IgD-negative memory B cell (primary cell): ENCODE measurements around the gene SPAG6. TPM values are rescaled to one million over a fixed set of nuclear protein-coding genes. Genes with fewer than 3 reads are reported as not detected.

Source experiments
- H3K27ac Mint-ChIP-seq, 3 donors: one replicate each; pipeline ENCODE4 v1.8.0; 2020 to 2022; ENCODE audit warnings: mild to moderate bottlenecking in 3 of 3, mixed read lengths in 3 of 3, moderate library complexity in 1 of 3
- H3K27me3 Mint-ChIP-seq: one replicate; pipeline ENCODE4 v1.8.0; 2021; ENCODE audit warnings: mixed read lengths
- H3K36me3 Mint-ChIP-seq: one replicate; pipeline ENCODE4 v1.8.0; 2020; ENCODE audit warnings: mild to moderate bottlenecking, mixed read lengths
- H3K4me1 Mint-ChIP-seq, 3 donors: one replicate each; pipeline ENCODE4 v1.8.0; 2020 to 2022; ENCODE audit warnings: mixed read lengths in 3 of 3, mild to moderate bottlenecking in 1 of 3
- H3K4me3 Mint-ChIP-seq, 4 donors: one replicate each; pipeline ENCODE4 v1.8.0; 2020 to 2022; ENCODE audit warnings: mild to moderate bottlenecking in 4 of 4, mixed read lengths in 4 of 4, moderate library complexity in 3 of 4
- H3K9me3 Mint-ChIP-seq, 3 donors: one replicate each; pipeline ENCODE4 v1.8.0; 2020 to 2021; ENCODE audit warnings: mixed read lengths in 3 of 3, mild to moderate bottlenecking in 1 of 3
- polyA plus RNA-seq: library from polyadenylated mRNA; unstranded; fragments of 300-500 nt; fragmentation: Illumina TruSeq; gene quantifications from one replicate; pipeline ENCODE4 v1.2.3, GENCODE V29; 2021

Gene SPAG6
- polyA plus RNA-seq, 1 donor from 2014 or later, result not detected

DNA sequence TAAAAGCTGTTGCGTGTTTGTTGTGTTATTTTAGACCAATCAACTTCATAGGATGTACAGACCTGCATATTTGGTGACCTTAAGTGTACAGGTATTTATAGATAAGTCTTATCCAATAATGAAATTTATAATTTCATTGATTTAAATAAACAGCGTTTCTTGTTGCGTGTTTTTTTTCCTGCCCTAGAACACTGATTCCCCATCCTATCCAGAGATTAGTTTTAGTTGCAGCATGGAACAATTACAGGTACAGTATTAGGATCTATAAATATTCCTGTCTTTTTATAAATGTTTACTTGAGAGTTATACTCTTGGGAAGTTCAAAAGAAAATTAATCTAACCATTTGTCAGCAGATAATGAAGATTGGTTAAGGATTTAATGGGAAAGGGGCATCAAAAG lies 26.5 kb upstream of the SPAG6 start:
- Mint-ChIP-seq H3K36me3 (no peaks in the 10 kb centered on the region), H3K4me3 (peak overlapping the region in 3 of 4 donors; percentile 74 to 95 (median 89)), H3K9me3 (no peaks in the 10 kb centered on the region), H3K27ac (peak overlapping the region in 2 of 3 donors; percentile 23 to 93), H3K27me3 (peaks cover 8% of the 10 kb centered on the region), H3K4me1 (peaks cover 21 to 42% (median 40%) of the 10 kb centered on the region in 3 donors)

DNA sequence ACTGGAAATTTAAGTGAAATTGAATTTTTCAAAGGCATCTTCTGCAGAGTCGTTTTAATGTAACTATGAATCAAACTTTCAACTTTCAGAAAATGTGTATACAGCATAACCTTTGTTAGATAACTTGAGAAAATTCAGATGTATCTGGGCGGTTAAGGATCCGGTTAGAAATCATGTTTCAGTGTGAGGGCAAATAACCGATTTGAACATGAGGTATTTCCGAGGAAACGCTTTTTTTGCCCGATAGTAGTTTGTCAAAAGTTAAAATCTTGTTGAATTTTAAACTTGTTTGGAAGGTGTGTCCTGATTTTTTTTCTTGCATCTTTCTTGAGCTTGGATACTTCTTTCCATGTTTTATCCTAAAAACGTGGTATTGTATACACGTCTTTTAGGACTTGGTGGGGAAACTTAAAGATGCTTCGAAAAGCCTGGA lies 25.7 kb upstream of the SPAG6 start:
- peaks cover 27 to 50% (median 48%) of the 10 kb centered on the region in 3 donors for H3K4me1 Mint-ChIP-seq
- no peaks in the 10 kb centered on the region for H3K9me3 Mint-ChIP-seq
- H3K36me3 Mint-ChIP-seq, result no peaks in the 10 kb centered on the region
- H3K4me3 Mint-ChIP-seq, result peak overlapping the region; percentile 89 to 98 (median 92)
- peak overlapping the region; percentile 93 to 98 (median 97) for H3K27ac Mint-ChIP-seq
- H3K27me3 Mint-ChIP-seq, result peaks cover 9% of the 10 kb centered on the region

DNA sequence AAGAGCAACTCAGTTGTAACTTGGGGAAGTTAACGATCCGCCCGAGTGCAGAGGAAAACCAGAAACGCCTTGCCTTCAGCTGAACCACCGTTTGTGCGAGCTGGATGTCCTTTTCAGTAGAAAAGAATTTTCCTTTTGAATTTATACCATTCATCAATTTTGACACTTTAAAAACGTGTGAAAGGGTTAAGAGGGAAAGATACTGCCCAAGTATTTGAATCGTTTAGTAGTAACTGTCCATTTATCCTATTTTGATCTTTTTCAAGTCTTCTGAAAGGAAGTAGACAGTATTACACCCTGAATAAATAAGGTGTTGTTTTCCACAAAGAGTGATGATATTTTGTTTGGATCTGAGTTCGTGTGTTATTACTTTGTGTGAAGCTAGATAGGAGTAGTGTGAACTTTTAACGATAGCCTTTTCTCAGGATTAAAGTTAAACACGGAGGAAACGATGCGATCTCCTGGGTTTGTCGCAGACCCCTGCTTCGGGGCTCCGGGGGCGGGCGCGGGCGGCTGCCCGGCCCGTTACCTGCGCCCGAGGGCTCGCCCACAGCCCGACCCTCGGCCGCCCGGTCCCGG lies 25.2 kb upstream of the SPAG6 start:
- peaks cover 31 to 51% (median 50%) of the 10 kb centered on the region in 3 donors for H3K4me1 Mint-ChIP-seq
- H3K27me3 Mint-ChIP-seq, result peaks cover 13% of the 10 kb centered on the region
- no peaks in the 10 kb centered on the region for H3K36me3 Mint-ChIP-seq

DNA sequence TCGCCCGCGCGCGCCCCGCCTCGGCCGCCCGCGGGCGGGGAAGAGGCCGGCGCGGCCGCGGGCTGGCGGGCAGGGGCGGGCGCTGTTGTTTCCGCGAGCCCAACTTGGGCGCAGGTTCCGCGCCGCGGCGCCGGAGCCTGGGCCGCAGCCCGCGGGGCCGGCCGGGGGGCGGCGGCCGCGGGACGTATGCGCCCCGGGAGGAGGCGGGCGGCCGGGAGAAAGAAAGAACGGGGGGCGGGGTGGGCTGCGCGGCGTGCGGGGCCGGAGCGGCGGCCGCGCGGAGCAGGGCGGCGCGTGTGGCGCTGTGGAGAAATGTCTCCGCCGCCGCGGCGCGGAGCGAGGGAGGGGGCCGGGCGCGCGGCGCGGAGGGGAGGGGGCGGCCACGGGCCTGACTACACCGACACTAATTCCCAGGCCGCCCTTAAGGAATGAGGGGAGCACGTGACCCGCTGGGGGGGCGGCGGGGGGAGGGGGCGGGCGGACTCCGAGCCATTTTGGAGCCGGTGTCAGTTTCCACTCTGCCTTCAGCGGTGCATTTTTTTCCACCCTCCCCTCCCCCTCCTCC lies 24.6 kb upstream of the SPAG6 start, which contains the start of gene BMI1:
BMI1 (plus strand) TSS at position 509 of the 565 bp plus-strand sequence. CDS start 5,351 bp downstream, outside the sequence.
- H3K36me3 Mint-ChIP-seq, result no peaks in the 10 kb centered on the region
- no peaks in the 10 kb centered on the region for H3K9me3 Mint-ChIP-seq
- peaks cover 32 to 46% (median 45%) of the 10 kb centered on the region in 3 donors for H3K4me1 Mint-ChIP-seq
- H3K27ac Mint-ChIP-seq, result peak within 1 kb of the TSS; percentile 94 to 98 (median 97)
- H3K4me3 Mint-ChIP-seq, result peak within 1 kb of the TSS; percentile 91 to 98 (median 96)
- H3K27me3 Mint-ChIP-seq, result peaks cover 14% of the 10 kb centered on the region

More for the DNA sequence above, 25.2 kb upstream of the SPAG6 start:
- Mint-ChIP-seq H3K27ac (peak overlapping the region; percentile 93 to 98 (median 97)), H3K9me3 (no peaks in the 10 kb centered on the region), H3K4me3 (peak overlapping the region; percentile 89 to 98 (median 92))

DNA sequence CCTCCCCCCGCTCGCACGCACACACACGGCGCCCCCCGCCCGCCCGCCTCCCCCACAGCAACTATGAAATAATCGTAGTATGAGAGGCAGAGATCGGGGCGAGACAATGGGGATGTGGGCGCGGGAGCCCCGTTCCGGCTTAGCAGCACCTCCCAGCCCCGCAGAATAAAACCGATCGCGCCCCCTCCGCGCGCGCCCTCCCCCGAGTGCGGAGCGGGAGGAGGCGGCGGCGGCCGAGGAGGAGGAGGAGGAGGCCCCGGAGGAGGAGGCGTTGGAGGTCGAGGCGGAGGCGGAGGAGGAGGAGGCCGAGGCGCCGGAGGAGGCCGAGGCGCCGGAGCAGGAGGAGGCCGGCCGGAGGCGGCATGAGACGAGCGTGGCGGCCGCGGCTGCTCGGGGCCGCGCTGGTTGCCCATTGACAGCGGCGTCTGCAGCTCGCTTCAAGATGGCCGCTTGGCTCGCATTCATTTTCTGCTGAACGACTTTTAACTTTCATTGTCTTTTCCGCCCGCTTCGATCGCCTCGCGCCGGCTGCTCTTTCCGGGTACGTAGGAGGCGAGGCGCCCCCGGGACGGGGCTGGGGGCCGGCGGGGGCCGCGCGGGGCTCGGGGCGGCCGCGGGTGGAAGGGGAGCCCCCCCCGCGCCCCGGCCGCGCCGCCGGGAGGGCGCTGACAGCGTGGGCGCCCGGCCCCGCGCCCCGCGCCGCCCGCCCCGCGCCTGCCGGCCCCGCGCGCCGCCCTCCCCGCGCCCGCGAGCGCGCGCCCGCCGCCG lies 24.0 kb upstream of the SPAG6 start:
- Mint-ChIP-seq H3K27me3 (peaks cover 14% of the 10 kb centered on the region), H3K9me3 (no peaks in the 10 kb centered on the region), H3K4me1 (peaks cover 32 to 50% (median 50%) of the 10 kb centered on the region in 3 donors), H3K4me3 (peak overlapping the region; percentile 87 to 96 (median 94)), H3K36me3 (no peaks in the 10 kb centered on the region), H3K27ac (peak overlapping the region; percentile 63 to 87 (median 87))

DNA sequence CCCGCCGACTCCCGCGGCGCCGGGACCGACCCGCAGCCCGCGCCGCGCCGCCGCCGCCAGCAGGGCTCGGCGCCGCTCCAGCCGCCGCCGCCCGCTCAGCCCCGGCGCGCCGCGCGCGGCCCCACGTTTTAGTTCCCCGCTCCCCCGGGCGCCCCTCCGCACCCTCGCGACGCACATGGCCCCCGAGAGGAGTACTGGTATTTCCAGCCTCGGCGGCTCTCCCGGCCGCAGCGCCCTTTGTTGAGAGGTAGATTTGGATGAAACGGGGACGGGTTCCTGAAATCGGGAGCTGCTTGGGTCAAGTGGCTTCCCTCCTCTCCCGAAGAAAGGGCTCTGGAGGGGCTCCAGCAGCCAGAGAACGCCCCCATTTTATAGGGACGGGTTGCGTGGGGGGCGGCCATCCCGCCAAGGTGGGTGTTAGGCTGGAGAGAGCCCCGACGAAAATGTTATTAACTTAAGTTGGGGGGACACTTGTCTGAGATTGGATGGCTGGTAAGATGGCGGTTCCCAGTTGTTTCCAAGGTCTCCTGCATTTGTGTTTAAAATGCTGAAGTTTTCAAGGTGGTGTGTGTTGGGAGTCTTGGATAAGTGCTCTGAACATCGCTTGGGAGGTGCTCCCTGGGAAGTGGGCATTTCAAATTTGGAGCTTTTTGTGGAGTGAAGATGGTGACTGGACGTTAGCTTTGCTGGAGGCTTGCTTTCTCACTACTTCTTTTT lies 23.2 kb upstream of the SPAG6 start:
- Mint-ChIP-seq H3K9me3 (no peaks in the 10 kb centered on the region), H3K27me3 (peaks cover 14% of the 10 kb centered on the region), H3K27ac (peak overlapping the region; percentile 41 to 94 (median 59)), H3K36me3 (no peaks in the 10 kb centered on the region), H3K4me1 (peaks cover 35 to 53% (median 48%) of the 10 kb centered on the region in 3 donors), H3K4me3 (peak overlapping the region; percentile 87 to 97 (median 95))

DNA sequence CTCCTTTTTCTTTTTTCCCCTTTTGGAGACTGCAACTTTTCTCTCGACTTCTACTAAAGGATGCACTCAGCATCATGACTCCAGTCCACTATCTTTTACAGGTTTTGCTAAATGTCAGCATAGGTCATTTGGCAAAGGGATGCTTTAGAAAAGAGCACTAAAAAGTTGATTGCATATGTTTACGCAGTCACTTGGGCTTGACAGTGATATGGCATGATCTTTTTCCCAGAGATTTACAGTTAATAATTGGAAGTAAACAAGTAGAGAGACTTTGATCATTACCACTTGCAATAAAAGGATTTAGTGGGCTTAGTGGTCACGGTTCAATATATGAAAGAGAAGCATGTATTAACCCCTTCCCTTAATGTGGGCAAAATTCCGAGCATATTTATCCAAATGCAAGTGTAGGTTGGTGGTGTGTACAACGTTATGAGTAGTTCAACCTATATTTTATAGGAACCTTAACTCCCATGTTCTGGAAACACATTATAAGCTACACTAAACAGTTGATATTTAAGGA lies 22.6 kb upstream of the SPAG6 start:
- peak overlapping the region; percentile 87 to 97 (median 95) for H3K4me3 Mint-ChIP-seq
- peaks cover 35 to 49% (median 45%) of the 10 kb centered on the region in 3 donors for H3K4me1 Mint-ChIP-seq
- H3K27me3 Mint-ChIP-seq, result peaks cover 14% of the 10 kb centered on the region
- peak overlapping the region in 2 of 3 donors; percentile 41 to 94 for H3K27ac Mint-ChIP-seq
- no peaks in the 10 kb centered on the region for H3K9me3 Mint-ChIP-seq
- no peaks in the 10 kb centered on the region for H3K36me3 Mint-ChIP-seq

DNA sequence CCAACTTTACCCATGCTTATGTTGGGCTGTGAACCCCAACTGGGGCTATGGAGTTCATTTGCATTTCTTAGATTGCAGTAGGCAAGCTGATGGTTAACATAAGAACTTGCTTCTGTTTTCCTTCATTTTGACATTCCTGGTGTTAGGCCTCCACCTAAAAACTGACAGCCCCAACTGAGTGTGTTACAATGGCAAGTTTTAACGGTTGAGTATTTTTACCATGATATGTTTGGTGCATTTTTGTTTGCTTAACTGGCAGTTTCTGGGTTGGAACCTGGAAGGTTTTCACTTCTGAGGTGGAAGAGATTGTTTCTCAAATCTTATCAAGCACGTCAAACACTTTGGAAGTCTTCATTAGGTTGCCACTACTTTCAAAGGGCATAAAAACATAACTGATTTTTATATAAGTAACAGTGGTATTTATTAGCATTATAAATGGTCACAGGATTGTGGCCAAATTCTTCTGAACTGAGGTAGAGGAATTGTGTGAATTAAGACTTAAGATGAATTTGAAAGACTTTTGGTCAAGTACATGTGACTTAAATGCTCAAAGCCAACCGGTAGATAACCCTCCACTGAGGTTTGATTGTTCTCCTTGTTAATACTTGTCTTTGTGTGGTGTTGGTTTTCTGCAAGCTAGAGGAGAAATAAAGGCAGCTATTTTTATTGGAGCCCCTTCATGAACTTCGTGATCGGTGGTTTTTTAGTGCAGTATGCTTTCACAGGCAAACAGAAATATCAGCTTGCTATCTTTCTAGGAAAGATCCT lies 21.6 kb upstream of the SPAG6 start:
- Mint-ChIP-seq H3K9me3 (no peaks in the 10 kb centered on the region), H3K36me3 (no peaks in the 10 kb centered on the region), H3K27me3 (peaks cover 14% of the 10 kb centered on the region), H3K4me3 (peak overlapping the region; percentile 44 to 97 (median 94)), H3K27ac (peak overlapping the region in 1 of 3 donors; percentile 94), H3K4me1 (peaks cover 35 to 45% (median 44%) of the 10 kb centered on the region in 3 donors)

DNA sequence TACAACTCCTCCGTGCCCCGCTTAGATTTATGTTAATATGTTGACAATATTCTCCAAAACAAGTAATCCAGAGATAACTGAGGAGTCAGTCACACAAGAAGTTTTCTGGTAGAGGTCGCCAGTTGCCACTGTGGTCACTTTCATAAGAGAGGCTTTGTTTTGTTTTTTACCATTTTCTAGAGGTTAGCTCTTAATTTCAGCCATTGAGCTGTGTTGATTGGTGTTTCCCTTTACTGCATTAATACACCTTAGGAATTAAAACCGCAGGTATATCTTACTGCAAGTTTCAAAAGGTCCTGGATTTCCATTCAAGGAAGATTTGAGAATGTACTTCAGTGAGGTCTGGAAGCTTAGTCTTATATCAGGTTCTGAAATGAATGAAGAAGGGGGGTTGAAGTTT lies 20.9 kb upstream of the SPAG6 start:
- H3K27ac Mint-ChIP-seq, result peak overlapping the region; percentile 88 to 94 (median 90)
- H3K9me3 Mint-ChIP-seq, result no peaks in the 10 kb centered on the region
- no peaks in the 10 kb centered on the region for H3K36me3 Mint-ChIP-seq
- peak overlapping the region; percentile 87 to 95 (median 94) for H3K4me3 Mint-ChIP-seq
- peaks cover 14% of the 10 kb centered on the region for H3K27me3 Mint-ChIP-seq
- peaks cover 35 to 46% (median 44%) of the 10 kb centered on the region in 3 donors for H3K4me1 Mint-ChIP-seq

DNA sequence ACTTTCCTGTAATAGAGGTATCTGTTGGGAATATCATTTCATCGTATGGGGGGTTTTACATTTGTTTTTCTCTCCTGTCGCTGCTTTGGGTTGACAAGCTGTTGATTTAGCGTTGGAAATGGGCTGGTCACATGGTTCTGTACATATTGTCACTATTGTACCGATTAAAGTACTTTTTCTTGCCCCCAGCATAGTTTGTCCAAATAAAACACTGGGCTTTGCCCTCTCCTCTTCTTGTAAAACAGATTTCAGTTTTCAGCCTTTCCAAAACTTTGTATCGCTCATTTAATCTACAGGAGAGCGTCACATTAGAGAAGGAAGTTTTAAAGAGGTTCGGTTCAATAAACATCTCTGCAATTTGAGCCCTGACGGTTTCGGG lies 20.4 kb upstream of the SPAG6 start:
- H3K27ac Mint-ChIP-seq, result peak overlapping the region; percentile 88 to 94 (median 90)
- peaks cover 14% of the 10 kb centered on the region for H3K27me3 Mint-ChIP-seq
- H3K4me3 Mint-ChIP-seq, result peak overlapping the region; percentile 87 to 95 (median 94)
- no peaks in the 10 kb centered on the region for H3K9me3 Mint-ChIP-seq
- no peaks in the 10 kb centered on the region for H3K36me3 Mint-ChIP-seq
- H3K4me1 Mint-ChIP-seq, result peaks cover 33 to 49% (median 41%) of the 10 kb centered on the region in 3 donors

DNA sequence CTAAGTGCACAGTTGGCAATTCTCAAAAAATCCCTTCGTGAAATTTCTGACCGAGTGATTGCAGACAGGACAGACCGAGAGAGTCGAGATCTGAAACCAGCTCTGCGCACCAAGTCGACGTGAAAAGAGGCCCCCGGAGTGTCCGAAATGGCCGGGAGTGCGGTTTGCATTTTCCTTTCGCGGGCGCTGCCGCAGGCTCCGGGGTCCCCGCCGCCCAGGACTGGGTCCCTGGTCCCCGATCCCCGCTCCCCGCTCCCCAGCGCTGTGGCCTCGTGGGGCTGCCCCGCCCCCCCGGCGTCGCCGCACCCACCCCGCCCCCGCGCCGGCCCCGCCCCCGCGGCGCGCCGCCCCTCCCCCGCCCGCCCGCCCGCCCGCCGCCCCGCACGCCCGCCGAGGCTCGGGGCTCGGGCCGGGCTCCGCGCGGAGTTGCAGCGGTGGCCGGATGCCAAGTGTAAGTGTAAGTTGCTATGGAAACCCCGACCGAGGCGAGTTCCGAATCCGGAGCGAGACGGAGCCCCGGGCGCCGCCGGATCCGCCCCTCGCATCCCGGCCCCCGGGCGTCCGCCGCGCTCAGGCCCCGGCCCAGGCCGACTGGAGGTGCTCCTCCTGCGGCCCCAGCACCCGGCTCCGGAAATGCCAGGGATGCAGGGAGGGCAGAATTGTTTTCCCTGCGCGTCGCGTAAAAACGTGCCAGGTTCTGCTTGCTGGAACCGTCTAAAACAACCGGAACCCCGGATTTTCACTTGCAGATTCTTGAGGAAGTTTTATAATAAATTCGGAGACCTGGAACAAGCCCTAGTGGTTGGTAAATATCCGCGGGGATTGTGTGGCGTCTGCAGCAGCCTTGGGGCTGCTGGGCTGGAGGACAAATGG lies 19.8 kb upstream of the SPAG6 start:
- Mint-ChIP-seq H3K4me1 (peaks cover 29 to 44% (median 38%) of the 10 kb centered on the region in 3 donors), H3K27ac (peak overlapping the region; percentile 95 to 98 (median 96)), H3K27me3 (peaks cover 14% of the 10 kb centered on the region), H3K4me3 (peak overlapping the region; percentile 87 to 96 (median 94)), H3K36me3 (no peaks in the 10 kb centered on the region), H3K9me3 (no peaks in the 10 kb centered on the region)

DNA sequence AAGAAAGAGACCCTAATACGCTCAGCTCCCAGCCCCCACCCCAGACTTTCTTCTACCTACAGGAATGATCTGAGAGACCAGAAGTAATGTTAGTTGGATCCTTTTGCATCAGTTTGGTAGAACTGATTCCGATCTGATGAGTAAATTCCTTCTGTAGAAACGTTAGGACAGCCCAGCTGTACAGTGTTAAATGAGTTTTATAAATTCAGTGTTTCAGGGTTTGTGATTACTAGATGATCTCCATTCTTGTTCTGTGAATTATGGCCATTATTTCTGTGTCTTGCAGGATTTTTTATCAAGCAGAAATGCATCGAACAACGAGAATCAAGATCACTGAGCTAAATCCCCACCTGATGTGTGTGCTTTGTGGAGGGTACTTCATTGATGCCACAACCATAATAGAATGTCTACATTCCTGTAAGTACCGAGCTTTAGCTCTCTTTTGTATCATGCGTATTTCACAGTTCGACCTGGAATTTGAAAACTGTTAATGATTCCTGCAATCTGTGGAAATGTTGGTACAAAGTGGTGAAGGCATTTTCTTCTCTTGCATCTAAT lies 19.1 kb upstream of the SPAG6 start:
- peak overlapping the region; percentile 95 to 98 (median 96) for H3K27ac Mint-ChIP-seq

More for the DNA sequence above, 19.1 kb upstream of the SPAG6 start:
- no peaks in the 10 kb centered on the region for H3K9me3 Mint-ChIP-seq
- peak overlapping the region; percentile 85 to 96 (median 90) for H3K4me3 Mint-ChIP-seq
- peaks cover 14% of the 10 kb centered on the region for H3K27me3 Mint-ChIP-seq
- H3K4me1 Mint-ChIP-seq, result peaks cover 29 to 44% (median 38%) of the 10 kb centered on the region in 3 donors
- no peaks in the 10 kb centered on the region for H3K36me3 Mint-ChIP-seq
